Chondrocyte (in vitro differentiated cells): ENCODE data around the gene PIGN. TPM values are rescaled to one million over a fixed set of nuclear protein-coding genes. Genes with fewer than 3 reads are reported as not detected.

Source experiments
- DNase-seq: peaks from one replicate; pipeline ENCODE4 v3.0.0; 2021; ENCODE audit warnings: mixed read lengths, low spot score
- H3K27ac Mint-ChIP-seq: one replicate; pipeline ENCODE4 v1.8.0; 2021; ENCODE audit warnings: mild to moderate bottlenecking, moderate library complexity, mixed read lengths; ENCODE audit not compliant: unreplicated experiment
- H3K27me3 Mint-ChIP-seq: 2 replicates; pipeline ENCODE4 v1.8.0; 2021; ENCODE audit warnings: low read depth, mixed read lengths
- H3K36me3 Mint-ChIP-seq: 2 replicates; pipeline ENCODE4 v1.8.0; 2021; ENCODE audit warnings: low read depth, mixed read lengths
- H3K4me1 Mint-ChIP-seq: 2 replicates; pipeline ENCODE4 v1.8.0; 2021; ENCODE audit warnings: low read depth, mild to moderate bottlenecking, mixed read lengths
- H3K4me3 Mint-ChIP-seq: one replicate; pipeline ENCODE4 v1.8.0; 2021; ENCODE audit warnings: mild to moderate bottlenecking, moderate library complexity, mixed read lengths; ENCODE audit not compliant: unreplicated experiment
- H3K9me3 Mint-ChIP-seq: 2 replicates; pipeline ENCODE4 v1.8.0; 2021; ENCODE audit warnings: low read depth, mixed read lengths
- CTCF ChIP-seq: fragments of 200-600 bp; sonication (generic); IDR thresholded peaks from 2 replicates; pipeline ENCODE4 v1.5.0; 2021; ENCODE audit warnings: antibody characterized with exemption, mild to moderate bottlenecking, moderate library complexity
- total RNA-seq: library from RNA; stranded (reverse); gene quantifications from 3 replicates; pipeline ENCODE4 v1.2.1, GENCODE V29; 2021

The PIGN gene
- total RNA-seq, 1 donor from 2014 or later: 27.3 TPM

- Mint-ChIP-seq H3K27ac (no peak overlapping the region), H3K4me3 (no peak overlapping the region), H3K27me3 (no peaks in the 10 kb centered on the region), H3K4me1 (no peaks in the 10 kb centered on the region), H3K36me3 (peaks cover 7% of the 10 kb centered on the region), H3K9me3 (peaks cover 13% of the 10 kb centered on the region)
- no peak for DNase-seq
- TF ChIP-seq CTCF: no peak
Observed at GRCh38 chr18:62071071-62071470, 115.8 kb downstream of the PIGN start.

DNA sequence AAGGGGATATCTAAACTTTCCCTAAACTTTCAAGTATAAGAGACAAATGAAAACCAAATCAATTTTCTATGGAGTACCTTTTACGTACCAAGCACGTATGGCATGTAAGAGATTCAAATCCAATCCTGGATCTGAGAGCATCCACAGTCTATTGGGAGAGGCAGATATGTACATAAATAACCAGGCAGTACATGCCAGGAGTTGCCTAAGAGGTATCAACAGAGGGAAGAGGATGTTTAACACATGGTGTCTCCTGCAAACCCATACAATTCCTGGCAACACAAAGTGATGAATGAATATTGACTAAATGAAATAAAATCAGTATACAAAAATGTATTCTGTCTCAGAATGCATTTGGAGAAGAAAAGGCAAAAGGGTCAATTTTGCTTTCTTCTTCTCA, 116.6 kb downstream of the PIGN start:
- TF ChIP-seq CTCF: no peak
- Mint-ChIP-seq H3K27me3 (no peaks in the 10 kb centered on the region), H3K4me3 (no peak overlapping the region), H3K4me1 (peaks cover under 1% of the 10 kb centered on the region), H3K27ac (no peak overlapping the region), H3K9me3 (peaks cover 13% of the 10 kb centered on the region), H3K36me3 (peaks cover 7% of the 10 kb centered on the region)
- no peak for DNase-seq

- H3K9me3 Mint-ChIP-seq: peaks cover 13% of the 10 kb centered on the region
- peaks cover 8% of the 10 kb centered on the region for H3K4me1 Mint-ChIP-seq
- peaks cover 9% of the 10 kb centered on the region for H3K36me3 Mint-ChIP-seq
- no peak overlapping the region for H3K27ac Mint-ChIP-seq
- no peak overlapping the region for H3K4me3 Mint-ChIP-seq
- no peak for DNase-seq
- TF ChIP-seq CTCF: no peak
- H3K27me3 Mint-ChIP-seq: no peaks in the 10 kb centered on the region
Observed at GRCh38 chr18:62069556-62069955, 117.3 kb downstream of the PIGN start.

GRCh38 chr18:62066102-62066818, 120.6 kb downstream of the PIGN start:
- Mint-ChIP-seq H3K4me3 (no peak overlapping the region), H3K4me1 (peaks cover 8% of the 10 kb centered on the region), H3K27ac (no peak overlapping the region), H3K9me3 (peaks cover 13% of the 10 kb centered on the region), H3K27me3 (no peaks in the 10 kb centered on the region), H3K36me3 (peaks cover 9% of the 10 kb centered on the region)
- no peak for DNase-seq
- no peak for TF ChIP-seq CTCF

DNA sequence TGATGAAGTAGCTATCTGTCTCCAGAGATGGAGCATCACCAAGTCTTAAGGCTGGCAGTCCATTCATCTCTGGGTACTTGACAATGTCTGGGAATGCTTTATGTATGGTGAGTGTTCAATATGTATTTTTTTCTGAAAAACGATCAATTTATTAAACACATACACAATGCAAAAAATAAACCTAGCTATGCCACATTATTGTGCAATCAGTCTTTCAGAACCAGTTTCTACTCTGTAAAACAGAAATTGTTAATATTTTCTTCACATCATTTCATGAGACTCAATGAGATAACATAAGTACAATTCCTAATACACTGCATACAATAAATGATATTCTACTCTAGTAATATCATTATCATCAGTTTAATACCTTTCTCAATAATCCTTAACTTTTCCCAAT, 122.5 kb downstream of the PIGN start:
- Mint-ChIP-seq H3K27ac (no peak overlapping the region), H3K27me3 (no peaks in the 10 kb centered on the region), H3K4me1 (peaks cover 8% of the 10 kb centered on the region), H3K36me3 (peaks cover 8% of the 10 kb centered on the region), H3K4me3 (no peak overlapping the region), H3K9me3 (peaks cover 16% of the 10 kb centered on the region)
- no peak for DNase-seq
- no peak for TF ChIP-seq CTCF
